HepG2 (cell line): Measurements from ENCODE around the gene PDK1. TPM values are rescaled to one million over a fixed set of nuclear protein-coding genes. Genes with fewer than 3 reads are reported as not detected.

Experiments
- ATAC-seq: fragments of 200-7000 bp; cut with Tn5 transposase; 3 replicates; pipeline ENCODE4 v1.9.1; 2020; ENCODE audit warnings: mild to moderate bottlenecking, moderate library complexity
- BruUV-seq: library from RNA; stranded (reverse); fragments of 400-500 nt; replicated peaks from 2 replicates; lab custom pipeline; 2021; lab: Mats Ljungman, UMichigan
- CTCF ChIA-PET: fragments of 300-600 bp; formaldehyde crosslinking; extraction: SDS; loops from one replicate; lab custom pipeline; 2021; ENCODE audit warnings: low total read pairs, inconsistent platforms, low intra/inter-chr PET ratio; lab: Yijun Ruan, JAX
- POLR2A ChIA-PET: fragments of 350-600 bp; sonication (Branson Sonifier 250); formaldehyde crosslinking; loops from one replicate; lab custom pipeline; 2020; ENCODE audit warnings: antibody characterized with exemption, inconsistent platforms; lab: Yijun Ruan, JAX
- DNase-seq: peaks from one replicate; pipeline ENCODE4 v3.0.0-alpha.2; 2015; ENCODE audit warnings: low spot score
- FAIRE-seq: peaks from 3 replicates; lab custom pipeline; 2011; peaks lifted over from hg19 to GRCh38; lab: Jason Lieb, UNC
- H2AFZ ChIP-seq: one replicate; pipeline ENCODE4 v1.6.1; 2011; ENCODE audit warnings: low read length, inconsistent platforms
- H3K27ac ChIP-seq: fragments of 300-600 bp; 3 replicates; pipeline ENCODE4 v1.8.0; 2011; ENCODE audit warnings: mixed run types, mild to moderate bottlenecking, mixed read lengths, low read length, inconsistent platforms; ENCODE audit not compliant: insufficient read depth; ENCODE audit errors: extremely low read length
- H3K27me3 ChIP-seq, 2 experiments: fragments of 200-600 bp in 1 of 2; 2 replicates in 1 of 2; 3 replicates in 1 of 2; pipeline versions ENCODE4 v1.6.0 to v1.8.0; 2011; ENCODE audit warnings: low read length in 2 of 2, mild to moderate bottlenecking in 2 of 2, moderate library complexity in 2 of 2, inconsistent platforms in 1 of 2; ENCODE audit not compliant: insufficient read depth in 2 of 2, control insufficient read depth in 1 of 2
- H3K36me3 ChIP-seq, 2 experiments: fragments of 200-600 bp in 1 of 2; replicated peaks in 1 of 2; 2 replicates in 1 of 2; 3 replicates in 1 of 2; pipeline versions ENCODE4 v1.5.1 to v1.8.0; 2011; ENCODE audit warnings: low read length in 2 of 2, inconsistent platforms in 1 of 2; ENCODE audit not compliant: insufficient read depth in 2 of 2, control insufficient read depth in 1 of 2
- H3K4me1 ChIP-seq: 2 replicates; pipeline ENCODE4 v1.5.1; 2012; ENCODE audit warnings: low read length, inconsistent platforms; ENCODE audit not compliant: insufficient read depth
- H3K4me2 ChIP-seq: 2 replicates; pipeline ENCODE4 v1.6.0; 2011; ENCODE audit warnings: low read depth, low read length, inconsistent platforms
- H3K4me3 ChIP-seq, 3 experiments: fragments of 200-600 bp in 1 of 3; sonication (generic), shearing (Covaris generic) in 1 of 3; replicated peaks in 1 of 3; 2 replicates each; pipeline ENCODE4 v1.5.1; 2011 to 2016; ENCODE audit warnings: low read length in 3 of 3, inconsistent platforms in 2 of 3, low read depth in 2 of 3, mild to moderate bottlenecking in 2 of 3, control low read depth in 1 of 3, mixed read lengths in 1 of 3; ENCODE audit not compliant: insufficient read depth in 1 of 3
- H3K79me2 ChIP-seq: one replicate; pipeline ENCODE4 v1.6.1; 2011; ENCODE audit warnings: low read length, inconsistent platforms; ENCODE audit not compliant: insufficient read depth
- H3K9ac ChIP-seq: 2 replicates; pipeline ENCODE4 v1.6.0; 2011; ENCODE audit warnings: mild to moderate bottlenecking, low read depth, low read length, inconsistent platforms; ENCODE audit not compliant: insufficient read depth
- H3K9me3 ChIP-seq: 2 replicates; pipeline ENCODE4 v1.5.1; 2012; ENCODE audit warnings: mild to moderate bottlenecking, low read length
- H4K20me1 ChIP-seq: 2 replicates; pipeline ENCODE4 v1.6.0; 2011; ENCODE audit warnings: inconsistent platforms, mild to moderate bottlenecking, low read length, moderate library complexity; ENCODE audit not compliant: insufficient read depth
- BHLHE40 ChIP-seq: IDR thresholded peaks from 2 replicates; pipeline ENCODE4 v1.6.1; 2011; ENCODE audit warnings: low read length, improper control_type of control experiment
- ETV6 ChIP-seq: sonication (generic); formaldehyde crosslinking; conservative IDR thresholded peaks from 2 replicates; pipeline ENCODE4 v1.4.0; 2020; ENCODE audit warnings: missing genetic modification reagents
- JARID2 ChIP-seq: sonication (generic); formaldehyde crosslinking; IDR thresholded peaks from 2 replicates; pipeline ENCODE4 v1.8.1; 2023; ENCODE audit warnings: missing genetic modification reagents, inconsistent platforms; ENCODE audit not compliant: insufficient replicate concordance
- KDM5B ChIP-seq: sonication (generic); formaldehyde crosslinking; IDR thresholded peaks from 2 replicates; pipeline ENCODE4 v1.4.0; 2020; ENCODE audit warnings: missing genetic modification reagents, mild to moderate bottlenecking, borderline replicate concordance
- MTA3 ChIP-seq: sonication (generic); formaldehyde crosslinking; IDR thresholded peaks from 2 replicates; pipeline ENCODE4 v1.4.0; 2020; ENCODE audit warnings: missing genetic modification reagents
- NFIB ChIP-seq: sonication (generic); formaldehyde crosslinking; IDR thresholded peaks from 2 replicates; pipeline ENCODE4 v1.9.0; 2021; ENCODE audit warnings: missing genetic modification reagents, mild to moderate bottlenecking, borderline replicate concordance
- NR2F2 ChIP-seq: IDR thresholded peaks from 2 replicates; pipeline ENCODE4 v1.6.1; 2012; ENCODE audit warnings: low read depth, inconsistent platforms, borderline replicate concordance
- RARG ChIP-seq: sonication (generic); formaldehyde crosslinking; IDR thresholded peaks from 2 replicates; pipeline ENCODE4 v1.4.0; 2020; ENCODE audit warnings: low read depth, mild to moderate bottlenecking, missing genetic modification reagents
- SAFB2 ChIP-seq: sonication (generic); formaldehyde crosslinking; IDR thresholded peaks from 2 replicates; pipeline ENCODE4 v1.5.1; 2020; ENCODE audit warnings: missing genetic modification reagents, low read depth, mild to moderate bottlenecking, borderline replicate concordance
- SRSF9 ChIP-seq: fragments of 200-400 bp; formaldehyde crosslinking; IDR thresholded peaks from 2 replicates; pipeline ENCODE4 v1.6.1; 2018; ENCODE audit warnings: borderline replicate concordance, mild to moderate bottlenecking, low read depth, low read length; ENCODE audit not compliant: insufficient read depth, poor library complexity, severe bottlenecking
- ZBTB8A ChIP-seq: sonication (generic); formaldehyde crosslinking; IDR thresholded peaks from 2 replicates; pipeline ENCODE4 v1.4.0; 2020; ENCODE audit warnings: mild to moderate bottlenecking, low read depth, missing genetic modification reagents, borderline replicate concordance
- ZKSCAN1 ChIP-seq: fragments of 150-350 bp; IDR thresholded peaks from 2 replicates; pipeline ENCODE4 v1.6.1; 2014; ENCODE audit warnings: low read length
- ZNF570 ChIP-seq: sonication (generic); formaldehyde crosslinking; IDR thresholded peaks from 2 replicates; pipeline ENCODE4 v1.4.0; 2020; ENCODE audit warnings: mild to moderate bottlenecking, missing genetic modification reagents, borderline replicate concordance
- in situ Hi-C: cut with HindIII; loops from 2 replicates; pipeline ENCODE4 v1.10.0; 2017; ENCODE audit warnings: low pct_unique_long_range_greater_than_20kb; ENCODE audit not compliant: extremely low pct_ligation_motif_present
- intact Hi-C: fragments of 100-400 bp; cut with micrococcal nuclease; formaldehyde crosslinking; loops from one replicate; pipeline ENCODE4 v1.10.0; 2022; ENCODE audit not compliant: unreplicated experiment
- polyA plus RNA-seq, 8 experiments: library from polyadenylated mRNA; depleted of rRNA in 3 of 8; stranded (reverse) in 7 of 8; unstranded in 1 of 8; fragments of >200 nt; fragmentation: Illumina TruSeq in 4 of 8; extraction: Trizol in 4 of 8; gene quantifications; 2 replicates each; pipeline versions ENCODE4 v1.2.1 to v1.2.3, GENCODE V29; 2011 to 2016; ENCODE audit warnings: low read depth in 4 of 8, missing spikeins in 1 of 8, mixed read lengths in 1 of 8; ENCODE audit not compliant: insufficient read depth in 1 of 8
- total RNA-seq, 5 experiments: library from RNA; depleted of rRNA; stranded (reverse); fragments of >200 nt; fragmentation: Illumina TruSeq; extraction: Trizol; gene quantifications; 2 replicates each; pipeline ENCODE4 v1.2.3, GENCODE V29; 2016; ENCODE audit warnings: low read depth in 1 of 5
- TF ChIP-seq, protein P1 (sequence below): IDR thresholded peaks from 2 replicates; pipeline ENCODE4 v1.6.1; 2018; ENCODE audit warnings: missing genetic modification reagents
- TF ChIP-seq, protein P2 (sequence below): sonication (generic); formaldehyde crosslinking; IDR thresholded peaks from 2 replicates; pipeline ENCODE4 v1.9.0; 2021; ENCODE audit warnings: missing genetic modification reagents, borderline replicate concordance
- TF ChIP-seq, protein P3 (sequence below): sonication (generic); formaldehyde crosslinking; IDR thresholded peaks from 2 replicates; pipeline ENCODE4 v1.9.0; 2021; ENCODE audit warnings: missing genetic modification reagents, mild to moderate bottlenecking, borderline replicate concordance

PDK1 gene
- total and polyA plus RNA-seq, 2 of the 13 experiments (the other 11 are each of a cell fraction or from before 2014, with no cell fraction given), result 11.9 to 96.9 TPM

DNA sequence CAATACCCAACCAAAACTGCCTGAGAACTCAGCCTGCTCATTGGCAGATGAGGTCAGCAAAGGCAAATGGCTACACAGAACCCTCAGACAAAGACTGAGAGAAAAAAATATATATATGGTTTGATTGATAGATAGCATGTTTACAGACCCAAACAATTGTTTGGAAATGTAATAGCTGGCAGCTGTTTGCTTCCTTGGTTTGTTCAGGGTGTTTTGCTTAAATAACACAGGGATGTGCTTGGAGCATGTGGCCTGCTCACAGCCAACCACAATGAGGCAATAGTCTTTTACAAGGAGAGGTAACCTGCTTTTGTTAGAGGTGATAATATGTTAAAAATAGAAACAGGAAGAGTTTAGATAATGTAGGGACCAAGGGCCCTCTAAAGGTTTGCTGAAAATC is 84.5 kb downstream of the PDK1 start:
- in situ Hi-C loops (no loop called here), intact Hi-C loops (no loop called here)
- no TSS peak for BruUV-seq
- no peak for DNase-seq
- no peak for ATAC-seq
- TF ChIP-seq, protein P1, sequence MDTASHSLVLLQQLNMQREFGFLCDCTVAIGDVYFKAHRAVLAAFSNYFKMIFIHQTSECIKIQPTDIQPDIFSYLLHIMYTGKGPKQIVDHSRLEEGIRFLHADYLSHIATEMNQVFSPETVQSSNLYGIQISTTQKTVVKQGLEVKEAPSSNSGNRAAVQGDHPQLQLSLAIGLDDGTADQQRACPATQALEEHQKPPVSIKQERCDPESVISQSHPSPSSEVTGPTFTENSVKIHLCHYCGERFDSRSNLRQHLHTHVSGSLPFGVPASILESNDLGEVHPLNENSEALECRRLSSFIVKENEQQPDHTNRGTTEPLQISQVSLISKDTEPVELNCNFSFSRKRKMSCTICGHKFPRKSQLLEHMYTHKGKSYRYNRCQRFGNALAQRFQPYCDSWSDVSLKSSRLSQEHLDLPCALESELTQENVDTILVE, result no peak
- TF ChIP-seq NR2F2 (no peak), ZBTB8A (CRISPR knock-in tag) (no peak), ZNF570 (CRISPR knock-in tag) (no peak), SAFB2 (CRISPR knock-in tag) (no peak), KDM5B (CRISPR knock-in tag) (no peak), BHLHE40 (no peak), ETV6 (no peak), RARG (CRISPR knock-in tag) (no peak), JARID2 (no peak), ZKSCAN1 (no peak), MTA3 (CRISPR knock-in tag) (no peak), NFIB (no peak), SRSF9 (no peak)
- TF ChIP-seq, protein P2, sequence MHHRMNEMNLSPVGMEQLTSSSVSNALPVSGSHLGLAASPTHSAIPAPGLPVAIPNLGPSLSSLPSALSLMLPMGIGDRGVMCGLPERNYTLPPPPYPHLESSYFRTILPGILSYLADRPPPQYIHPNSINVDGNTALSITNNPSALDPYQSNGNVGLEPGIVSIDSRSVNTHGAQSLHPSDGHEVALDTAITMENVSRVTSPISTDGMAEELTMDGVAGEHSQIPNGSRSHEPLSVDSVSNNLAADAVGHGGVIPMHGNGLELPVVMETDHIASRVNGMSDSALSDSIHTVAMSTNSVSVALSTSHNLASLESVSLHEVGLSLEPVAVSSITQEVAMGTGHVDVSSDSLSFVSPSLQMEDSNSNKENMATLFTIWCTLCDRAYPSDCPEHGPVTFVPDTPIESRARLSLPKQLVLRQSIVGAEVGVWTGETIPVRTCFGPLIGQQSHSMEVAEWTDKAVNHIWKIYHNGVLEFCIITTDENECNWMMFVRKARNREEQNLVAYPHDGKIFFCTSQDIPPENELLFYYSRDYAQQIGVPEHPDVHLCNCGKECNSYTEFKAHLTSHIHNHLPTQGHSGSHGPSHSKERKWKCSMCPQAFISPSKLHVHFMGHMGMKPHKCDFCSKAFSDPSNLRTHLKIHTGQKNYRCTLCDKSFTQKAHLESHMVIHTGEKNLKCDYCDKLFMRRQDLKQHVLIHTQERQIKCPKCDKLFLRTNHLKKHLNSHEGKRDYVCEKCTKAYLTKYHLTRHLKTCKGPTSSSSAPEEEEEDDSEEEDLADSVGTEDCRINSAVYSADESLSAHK, result no peak
- TF ChIP-seq, protein P3, sequence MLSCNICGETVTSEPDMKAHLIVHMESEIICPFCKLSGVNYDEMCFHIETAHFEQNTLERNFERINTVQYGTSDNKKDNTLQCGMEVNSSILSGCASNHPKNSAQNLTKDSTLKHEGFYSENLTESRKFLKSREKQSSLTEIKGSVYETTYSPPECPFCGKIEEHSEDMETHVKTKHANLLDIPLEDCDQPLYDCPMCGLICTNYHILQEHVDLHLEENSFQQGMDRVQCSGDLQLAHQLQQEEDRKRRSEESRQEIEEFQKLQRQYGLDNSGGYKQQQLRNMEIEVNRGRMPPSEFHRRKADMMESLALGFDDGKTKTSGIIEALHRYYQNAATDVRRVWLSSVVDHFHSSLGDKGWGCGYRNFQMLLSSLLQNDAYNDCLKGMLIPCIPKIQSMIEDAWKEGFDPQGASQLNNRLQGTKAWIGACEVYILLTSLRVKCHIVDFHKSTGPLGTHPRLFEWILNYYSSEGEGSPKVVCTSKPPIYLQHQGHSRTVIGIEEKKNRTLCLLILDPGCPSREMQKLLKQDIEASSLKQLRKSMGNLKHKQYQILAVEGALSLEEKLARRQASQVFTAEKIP, result no peak
- Histone ChIP-seq H4K20me1 (no peaks in the 10 kb centered on the region), H3K9me3 (no peaks in the 10 kb centered on the region), H2AFZ (no peak overlapping the region), H3K4me3 (no peak overlapping the region), H3K4me1 (peaks cover 16% of the 10 kb centered on the region; the same call in 1 of the 2 replicates), H3K79me2 (no peaks in the 10 kb centered on the region), H3K36me3 (no peaks in the 10 kb centered on the region), H3K27me3 (peaks cover 0 to 2% of the 10 kb centered on the region in 2 experiments; a peak in 1 of 5 replicates), H3K4me2 (no peak overlapping the region), H3K9ac (no peak overlapping the region), H3K27ac (no peak overlapping the region)
- ChIA-PET POLR2A (no interaction called here), CTCF (no interaction called here)
- no peak for FAIRE-seq
